Hepatocyte (in vitro differentiated cells): ENCODE measurements around the gene SLC8A1. TPM values are rescaled to one million over a fixed set of nuclear protein-coding genes. Genes with fewer than 3 reads are reported as not detected.

Source experiments
- DNase-seq: peaks from one replicate; pipeline ENCODE4 v3.0.0-alpha.2; 2016; ENCODE audit warnings: low spot score
- H2AFZ ChIP-seq: fragments of 200-600 bp; sonication (generic); 2 replicates; pipeline ENCODE4 v1.6.0; 2016; ENCODE audit warnings: antibody characterized with exemption, mild to moderate bottlenecking
- H3K27ac ChIP-seq: fragments of 200-600 bp; sonication (generic); 2 replicates; pipeline ENCODE4 v1.5.1; 2016; ENCODE audit warnings: mild to moderate bottlenecking
- H3K27me3 ChIP-seq: fragments of 200-600 bp; sonication (generic); 2 replicates; pipeline ENCODE4 v1.6.1; 2016
- H3K36me3 ChIP-seq: fragments of 200-600 bp; sonication (generic); replicated peaks from 2 replicates; pipeline ENCODE4 v1.5.1; 2016; ENCODE audit warnings: low read depth; ENCODE audit not compliant: insufficient read depth
- H3K4me1 ChIP-seq: fragments of 200-600 bp; sonication (generic); 2 replicates; pipeline ENCODE4 v1.5.1; 2016; ENCODE audit warnings: mild to moderate bottlenecking, moderate library complexity; ENCODE audit not compliant: insufficient read depth
- H3K4me2 ChIP-seq: fragments of 200-600 bp; sonication (generic); 2 replicates; pipeline ENCODE4 v1.6.0; 2016
- H3K4me3 ChIP-seq: fragments of 200-600 bp; sonication (generic); 2 replicates; pipeline ENCODE4 v1.5.1; 2016; ENCODE audit warnings: mild to moderate bottlenecking
- H3K79me2 ChIP-seq: fragments of 200-600 bp; sonication (generic); 2 replicates; pipeline ENCODE4 v1.6.0; 2017; ENCODE audit warnings: mild to moderate bottlenecking
- H3K9me2 ChIP-seq: fragments of 200-600 bp; sonication (generic); replicated peaks from 2 replicates; pipeline ENCODE4 v1.6.0; 2017; ENCODE audit warnings: mild to moderate bottlenecking; ENCODE audit not compliant: insufficient read depth
- H3K9me3 ChIP-seq: fragments of 200-600 bp; sonication (generic); 2 replicates; pipeline ENCODE4 v1.5.1; 2016; ENCODE audit warnings: low read depth, mild to moderate bottlenecking
- H4K20me1 ChIP-seq: fragments of 200-600 bp; sonication (generic); 2 replicates; pipeline ENCODE4 v1.6.0; 2016; ENCODE audit warnings: mild to moderate bottlenecking; ENCODE audit not compliant: insufficient read depth, poor library complexity, severe bottlenecking
- EZH2 ChIP-seq: fragments of 200-600 bp; sonication (generic); IDR thresholded peaks from 2 replicates; pipeline ENCODE4 v1.6.1; 2016; ENCODE audit warnings: antibody characterized with exemption, mild to moderate bottlenecking, borderline replicate concordance
- EZH2phosphoT487 ChIP-seq: fragments of 200-600 bp; sonication (generic); IDR thresholded peaks from one replicate; pipeline ENCODE4 v1.6.1; 2018; ENCODE audit warnings: antibody characterized with exemption, mild to moderate bottlenecking, low read depth, moderate library complexity; ENCODE audit not compliant: unreplicated experiment, severe bottlenecking
- WGBS: methylation state at CpG from one replicate; pipeline ENCODE4 v1.1.6; 2016; ENCODE audit warnings: low lambda C conversion rate; ENCODE audit errors: missing lambda C conversion rate; 5-methylcytosine and 5-hydroxymethylcytosine counted together
- polyA plus RNA-seq: library from polyadenylated mRNA; unstranded; fragments of >200 nt; fragmentation: Nextera tagmentation; extraction: Ambion mirVana; gene quantifications from 2 replicates; pipeline ENCODE4 v1.2.1, GENCODE V29; 2016
- total RNA-seq: library from RNA; depleted of rRNA; stranded (reverse); fragments of >200 nt; gene quantifications from 2 replicates; pipeline ENCODE4 v1.2.3, GENCODE V29; 2014
- TF ChIP-seq, protein P1 (sequence below): fragments of 200-600 bp; sonication (generic); IDR thresholded peaks from 2 replicates; pipeline ENCODE4 v1.5.1; 2016; ENCODE audit warnings: antibody characterized with exemption, mild to moderate bottlenecking; ENCODE audit not compliant: poor library complexity

Gene SLC8A1
- total and polyA plus RNA-seq, 2 experiments from 2014 or later, result 2.2 to 8.9 TPM

DNA sequence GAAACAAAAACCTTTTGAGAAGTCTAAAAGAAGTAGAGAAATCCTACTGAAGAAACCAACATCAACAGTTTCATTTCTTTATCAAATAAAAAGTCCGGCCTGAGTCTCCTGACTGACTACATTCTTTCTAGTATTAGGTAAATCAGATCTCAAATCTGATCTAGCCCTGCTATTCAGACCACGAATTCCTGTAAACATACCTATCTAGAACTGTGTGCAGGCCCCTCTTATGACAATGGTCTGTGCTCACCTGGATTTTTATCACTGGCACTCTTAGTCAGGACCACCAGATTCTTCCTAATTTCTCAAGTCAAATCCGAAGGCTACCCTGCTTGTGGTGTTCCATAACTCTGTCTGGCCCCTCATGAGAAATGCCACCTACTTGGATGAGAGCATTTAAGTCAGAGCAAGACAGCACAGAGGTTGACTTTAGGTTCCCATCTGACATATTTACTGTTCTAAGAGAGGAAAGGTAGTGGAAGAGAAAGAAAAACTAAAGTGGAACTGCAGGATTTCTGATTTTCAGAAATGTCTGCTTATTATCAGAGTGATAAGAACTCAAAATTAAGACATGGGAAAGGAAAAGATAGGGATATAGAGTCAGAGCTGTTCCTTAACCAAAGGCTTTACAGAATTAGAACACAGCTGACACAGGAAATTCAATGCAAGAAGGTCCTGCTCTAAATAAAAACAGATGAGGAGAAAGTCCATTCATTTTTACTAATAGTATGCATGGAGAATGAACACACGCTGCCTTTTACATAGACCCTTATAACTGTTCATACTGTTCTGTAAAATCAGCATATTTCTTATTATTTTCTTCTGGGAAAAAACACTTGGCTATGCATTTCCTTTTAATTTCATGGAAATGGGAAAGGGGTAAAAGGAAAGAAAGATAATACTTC is 56.5 kb downstream of the SLC8A1 start:
- H3K4me2 ChIP-seq, result peak overlapping the region; percentile 9
- no peaks in the 10 kb centered on the region for H3K4me1 ChIP-seq
- H3K4me3 ChIP-seq, result no peak overlapping the region
- H2AFZ ChIP-seq, result peak overlapping the region; percentile 36
- no peaks in the 10 kb centered on the region for H3K9me3 ChIP-seq
- no peaks in the 10 kb centered on the region for H3K9me2 ChIP-seq
- H3K27ac ChIP-seq, result peak overlapping the region; percentile 35
- no peaks in the 10 kb centered on the region for H4K20me1 ChIP-seq
- 41% methylated on average over 4 of the region's 4 CpGs for WGBS
- no peak for DNase-seq
- no peaks in the 10 kb centered on the region for H3K79me2 ChIP-seq
- no peaks in the 10 kb centered on the region for H3K27me3 ChIP-seq
- no peak for TF ChIP-seq EZH2phosphoT487
- TF ChIP-seq, protein P1, sequence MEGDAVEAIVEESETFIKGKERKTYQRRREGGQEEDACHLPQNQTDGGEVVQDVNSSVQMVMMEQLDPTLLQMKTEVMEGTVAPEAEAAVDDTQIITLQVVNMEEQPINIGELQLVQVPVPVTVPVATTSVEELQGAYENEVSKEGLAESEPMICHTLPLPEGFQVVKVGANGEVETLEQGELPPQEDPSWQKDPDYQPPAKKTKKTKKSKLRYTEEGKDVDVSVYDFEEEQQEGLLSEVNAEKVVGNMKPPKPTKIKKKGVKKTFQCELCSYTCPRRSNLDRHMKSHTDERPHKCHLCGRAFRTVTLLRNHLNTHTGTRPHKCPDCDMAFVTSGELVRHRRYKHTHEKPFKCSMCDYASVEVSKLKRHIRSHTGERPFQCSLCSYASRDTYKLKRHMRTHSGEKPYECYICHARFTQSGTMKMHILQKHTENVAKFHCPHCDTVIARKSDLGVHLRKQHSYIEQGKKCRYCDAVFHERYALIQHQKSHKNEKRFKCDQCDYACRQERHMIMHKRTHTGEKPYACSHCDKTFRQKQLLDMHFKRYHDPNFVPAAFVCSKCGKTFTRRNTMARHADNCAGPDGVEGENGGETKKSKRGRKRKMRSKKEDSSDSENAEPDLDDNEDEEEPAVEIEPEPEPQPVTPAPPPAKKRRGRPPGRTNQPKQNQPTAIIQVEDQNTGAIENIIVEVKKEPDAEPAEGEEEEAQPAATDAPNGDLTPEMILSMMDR, result no peak
- no peak for TF ChIP-seq EZH2
- no peaks in the 10 kb centered on the region for H3K36me3 ChIP-seq

DNA sequence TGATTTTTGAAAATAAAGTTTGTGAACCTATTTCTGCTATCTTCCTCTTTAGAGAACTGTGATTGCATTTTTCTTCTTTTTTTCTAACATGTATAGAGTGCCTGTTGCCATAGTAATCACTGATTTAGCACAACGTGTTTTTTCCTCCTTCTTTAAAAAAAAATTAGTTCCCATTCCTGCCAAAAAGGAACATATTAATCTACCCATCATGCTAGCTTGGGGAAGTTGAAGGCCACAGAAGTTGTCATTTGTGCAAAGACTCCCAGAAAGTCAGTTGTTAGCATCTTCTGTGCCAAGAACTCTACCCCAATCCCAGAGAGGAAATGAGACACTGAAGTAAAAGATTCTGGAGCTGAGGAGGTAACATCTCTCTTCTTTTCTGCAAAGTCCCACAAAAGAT is 57.3 kb downstream of the SLC8A1 start:
- Histone ChIP-seq H3K9me3 (no peaks in the 10 kb centered on the region), H3K4me3 (no peak overlapping the region), H3K4me2 (no peak overlapping the region), H3K4me1 (no peaks in the 10 kb centered on the region), H2AFZ (no peak overlapping the region), H3K27ac (peak overlapping the region; percentile 35), H3K79me2 (no peaks in the 10 kb centered on the region), H3K9me2 (no peaks in the 10 kb centered on the region), H3K27me3 (no peaks in the 10 kb centered on the region), H3K36me3 (no peaks in the 10 kb centered on the region), H4K20me1 (no peaks in the 10 kb centered on the region)
- TF ChIP-seq, protein P1, result no peak
- TF ChIP-seq EZH2phosphoT487, result no peak
- TF ChIP-seq EZH2, result no peak
- 71% methylated on average over 1 of the region's 1 CpG for WGBS
- no peak for DNase-seq

DNA sequence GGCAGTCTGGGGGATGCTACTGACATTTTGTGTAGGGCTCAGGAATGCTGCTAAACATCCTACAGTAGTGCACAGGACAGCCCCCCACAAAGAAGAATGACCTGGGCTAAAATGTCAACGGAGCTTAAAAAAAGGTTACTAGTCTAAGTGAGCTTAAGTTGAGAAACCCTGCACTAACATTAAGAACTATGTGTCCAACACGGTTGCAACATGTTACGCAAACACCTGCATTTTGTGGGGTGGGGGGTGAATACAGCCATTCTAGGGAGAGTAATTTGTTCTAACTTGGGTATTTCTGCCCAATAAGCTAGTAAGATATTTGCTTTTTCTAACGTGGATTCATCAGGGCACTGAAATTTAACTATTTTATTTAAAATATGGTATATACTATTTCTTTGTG is 57.9 kb downstream of the SLC8A1 start:
- WGBS, result 84% methylated on average over 4 of the region's 4 CpGs
- no peaks in the 10 kb centered on the region for H3K27me3 ChIP-seq
- H3K27ac ChIP-seq, result no peak overlapping the region
- no peaks in the 10 kb centered on the region for H3K4me1 ChIP-seq
- TF ChIP-seq EZH2phosphoT487, result no peak
- TF ChIP-seq, protein P1, result no peak
- no peak for TF ChIP-seq EZH2
- no peak for DNase-seq
- no peaks in the 10 kb centered on the region for H4K20me1 ChIP-seq
- H3K4me3 ChIP-seq, result no peak overlapping the region
- H3K9me2 ChIP-seq, result no peaks in the 10 kb centered on the region
- no peak overlapping the region for H3K4me2 ChIP-seq
- H3K36me3 ChIP-seq, result no peaks in the 10 kb centered on the region
- no peaks in the 10 kb centered on the region for H3K9me3 ChIP-seq
- H3K79me2 ChIP-seq, result no peaks in the 10 kb centered on the region
- no peak overlapping the region for H2AFZ ChIP-seq
